GM19438 (cell line): ENCODE measurements around the gene EML6.

Source experiments
- ATAC-seq: cut with Tn5 transposase; IDR thresholded peaks from one replicate; pipeline ENCODE4 v1.9.1; 2021; ENCODE audit warnings: low read depth; ENCODE audit not compliant: unreplicated experiment

EML6 gene

GRCh38 chr2:54936766-54937165, 213.3 kb downstream of the EML6 start:
- ATAC-seq, result no peak

GRCh38 chr2:54939446-54940118, 216.1 kb downstream of the EML6 start:
- ATAC-seq, result no peak

GRCh38 chr2:54940723-54941122, 217.3 kb downstream of the EML6 start:
- no peak for ATAC-seq

GRCh38 chr2:54941248-54941984, 218.0 kb downstream of the EML6 start:
- no peak for ATAC-seq

GRCh38 chr2:54942373-54942772, 218.9 kb downstream of the EML6 start:
- no peak for ATAC-seq

GRCh38 chr2:54944724-54945326, 221.4 kb downstream of the EML6 start:
- ATAC-seq, result no peak

GRCh38 chr2:54945391-54946219, 222.1 kb downstream of the EML6 start:
- ATAC-seq, result no peak

- ATAC-seq, result no peak
Observed at GRCh38 chr2:54946220-54946805, 222.9 kb downstream of the EML6 start.

GRCh38 chr2:54947136-54947535, 223.7 kb downstream of the EML6 start:
- no peak for ATAC-seq

- ATAC-seq, result no peak
Observed at GRCh38 chr2:54947646-54948045, 224.2 kb downstream of the EML6 start.

GRCh38 chr2:54948120-54948519, 224.7 kb downstream of the EML6 start:
- ATAC-seq, result no peak

GRCh38 chr2:54949431-54949830, 226.0 kb downstream of the EML6 start:
- no peak for ATAC-seq

- ATAC-seq, result no peak
Observed at GRCh38 chr2:54950811-54951210, 227.3 kb downstream of the EML6 start.

- no peak for ATAC-seq
Observed at GRCh38 chr2:54952425-54952824, 229.0 kb downstream of the EML6 start.

GRCh38 chr2:54952978-54953456, 229.6 kb downstream of the EML6 start:
- ATAC-seq, result no peak

GRCh38 chr2:54954158-54954557, 230.7 kb downstream of the EML6 start:
- no peak for ATAC-seq

- no peak for ATAC-seq
Observed at GRCh38 chr2:54954705-54955357, 231.4 kb downstream of the EML6 start.

- ATAC-seq, result no peak
Observed at GRCh38 chr2:54955358-54956110, 232.1 kb downstream of the EML6 start.

- no peak for ATAC-seq
Observed at GRCh38 chr2:54956111-54956627, 232.7 kb downstream of the EML6 start.
